Left ventricle myocardium inferior (tissue), 1 donor: ENCODE results near the gene STAU1. TPM values are rescaled to one million over a fixed set of nuclear protein-coding genes. Genes with fewer than 3 reads are reported as not detected.

ENCODE experiments used
- DNase-seq: peaks from one replicate; pipeline ENCODE4 v3.0.0-alpha.2; 2020
- H3K27ac ChIP-seq: fragments of 200-600 bp; replicated peaks from 2 replicates; pipeline ENCODE4 v1.8.0; 2021
- H3K27me3 ChIP-seq: fragments of 200-600 bp; 2 replicates; pipeline ENCODE4 v1.8.0; 2021; ENCODE audit warnings: low read depth
- H3K36me3 ChIP-seq: fragments of 200-600 bp; 2 replicates; pipeline ENCODE4 v1.8.0; 2021
- H3K4me1 ChIP-seq: fragments of 200-600 bp; 2 replicates; pipeline ENCODE4 v1.8.0; 2021
- H3K4me3 ChIP-seq: fragments of 200-600 bp; 2 replicates; pipeline ENCODE4 v1.8.0; 2021; ENCODE audit warnings: mild to moderate bottlenecking, moderate library complexity
- H3K9me3 ChIP-seq: fragments of 200-600 bp; replicated peaks from 2 replicates; pipeline ENCODE4 v1.8.0; 2021
- CTCF ChIP-seq: fragments of 200-600 bp; IDR thresholded peaks from 2 replicates; pipeline ENCODE4 v1.8.0; 2021; ENCODE audit warnings: antibody characterized with exemption, mild to moderate bottlenecking, borderline replicate concordance
- intact Hi-C: fragments of 100-400 bp; cut with micrococcal nuclease; formaldehyde crosslinking; loops from one replicate; pipeline ENCODE4 v1.11.0; 2022
- total RNA-seq: library from RNA; stranded (reverse); fragmentation: NEBNext Ultra II Directional; extraction: Animal tissue kit (Norgen Biotek cat#: 25700); gene quantifications from one replicate; pipeline ENCODE4 v1.2.1, GENCODE V29; 2021
- donor health status: DM: no; HTN: yes; CAD: no; lungs with severe emphysema.

The STAU1 gene
- total RNA-seq, 1 donor from 2014 or later, result 63.4 TPM

GRCh38 chr20:49151436-49151835, 36.7 kb downstream of the STAU1 start:
- H3K36me3 ChIP-seq, result peaks cover 57% of the 10 kb centered on the region
- no peak overlapping the region for H3K4me3 ChIP-seq
- no peak for DNase-seq
- intact Hi-C loops, result no loop called here
- no peaks in the 10 kb centered on the region for H3K4me1 ChIP-seq
- no peaks in the 10 kb centered on the region for H3K27me3 ChIP-seq
- H3K27ac ChIP-seq, result no peak overlapping the region
- no peaks in the 10 kb centered on the region for H3K9me3 ChIP-seq
- no peak for TF ChIP-seq CTCF

- Histone ChIP-seq H3K4me1 (no peaks in the 10 kb centered on the region), H3K27ac (no peak overlapping the region), H3K27me3 (no peaks in the 10 kb centered on the region), H3K36me3 (peaks cover 57% of the 10 kb centered on the region), H3K9me3 (no peaks in the 10 kb centered on the region), H3K4me3 (no peak overlapping the region)
- TF ChIP-seq CTCF, result no peak
- intact Hi-C loops, result no loop called here
- no peak for DNase-seq
These were observed 38.7 kb downstream of the STAU1 start for GRCh38 chr20:49149281-49150045.

- Histone ChIP-seq H3K4me1 (no peaks in the 10 kb centered on the region), H3K27ac (no peak overlapping the region), H3K36me3 (peaks cover 63% of the 10 kb centered on the region), H3K9me3 (no peaks in the 10 kb centered on the region), H3K27me3 (no peaks in the 10 kb centered on the region), H3K4me3 (no peak overlapping the region)
- no peak for TF ChIP-seq CTCF
- no peak for DNase-seq
- intact Hi-C loops, result no loop called here
These were observed 39.5 kb downstream of the STAU1 start for GRCh38 chr20:49148601-49149000.

GRCh38 chr20:49147296-49147695, 40.8 kb downstream of the STAU1 start:
- Histone ChIP-seq H3K4me3 (no peak overlapping the region), H3K27me3 (no peaks in the 10 kb centered on the region), H3K9me3 (no peaks in the 10 kb centered on the region), H3K4me1 (no peaks in the 10 kb centered on the region), H3K27ac (no peak overlapping the region), H3K36me3 (peaks cover 57% of the 10 kb centered on the region)
- DNase-seq, result no peak
- no peak for TF ChIP-seq CTCF
- intact Hi-C loops, result no loop called here

GRCh38 chr20:49146442-49147225, 41.5 kb downstream of the STAU1 start:
- no peak for TF ChIP-seq CTCF
- H3K4me1 ChIP-seq, result no peaks in the 10 kb centered on the region
- DNase-seq, result no peak
- intact Hi-C loops, result no loop called here
- no peaks in the 10 kb centered on the region for H3K9me3 ChIP-seq
- H3K27me3 ChIP-seq, result no peaks in the 10 kb centered on the region
- H3K27ac ChIP-seq, result no peak overlapping the region
- no peak overlapping the region for H3K4me3 ChIP-seq
- H3K36me3 ChIP-seq, result peaks cover 50% of the 10 kb centered on the region
